GM10248 (cell line): ENCODE data around the gene SF3B6.

ENCODE experiments used
- CTCF ChIA-PET: fragments of 300-600 bp; sonication (Branson Sonifier 250); formaldehyde crosslinking; extraction: SDS; loops from one replicate; lab custom pipeline; 2021; ENCODE audit warnings: antibody characterized with exemption; lab: Yijun Ruan, JAX
- POLR2A ChIA-PET: fragments of 350-650 bp; sonication (Branson Sonifier 250); formaldehyde crosslinking; extraction: SDS; loops from one replicate; lab custom pipeline; 2020; ENCODE audit warnings: antibody characterized with exemption; lab: Yijun Ruan, JAX
- DNase-seq: peaks from one replicate; pipeline ENCODE4 v3.0.0; 2012; ENCODE audit errors: extremely low spot score
- CTCF ChIP-seq: IDR thresholded peaks from 2 replicates; pipeline ENCODE4 v1.5.1; 2012; ENCODE audit warnings: mild to moderate bottlenecking, low read depth; ENCODE audit errors: extremely low read depth, missing control alignments, control extremely low read depth

Gene SF3B6

GRCh38 chr2:24075915-24076848 is at the start of gene SF3B6:
Gene SF3B6, minus strand, starts transcription at chr2:24076326. Its CDS starts 97 bp downstream, at chr2:24076229.
- DNase-seq: peak; percentile 95
- ChIA-PET POLR2A (interaction anchor here (0.6 to 2.1 kb wide), 6 partner anchors 11 to 150 kb away, joined by 3 to 12 read pairs (median 4); partner anchors contain the start of genes ATAD2B, UBXN2A and WDCP), CTCF (interaction anchor here (1.0 to 2.0 kb wide), 6 partner anchors 8 to 251 kb away, joined by 4 to 18 read pairs (median 12); partner anchors contain the start of genes ATAD2B and TP53I3)
- no peak for TF ChIP-seq CTCF

GRCh38 chr2:24123922-24124580 is 47.9 kb upstream of the SF3B6 start:
- POLR2A ChIA-PET: no interaction called here
- CTCF ChIA-PET: interaction anchor here (0.7 to 2.8 kb wide), 7 partner anchors 10 to 53 kb away, joined by 3 to 16 read pairs (median 4); partner anchors contain the start of gene TP53I3
- TF ChIP-seq CTCF: no peak
- DNase-seq: no peak

GRCh38 chr2:24123195-24123921 is 47.2 kb upstream of the SF3B6 start, which contains the start of the genes FAM228B and PFN4:
Gene FAM228B, plus strand, starts transcription at chr2:24123469. Its CDS starts 893 bp downstream, at chr2:24124362.
Gene PFN4, minus strand, starts transcription at chr2:24123334. Its CDS starts 799 bp downstream, at chr2:24122535.
- ChIA-PET POLR2A (interaction anchor here (1.0 kb wide), 1 partner anchor 39 kb away, joined by 4 read pairs; the partner anchor contains the start of gene TP53I3), CTCF (interaction anchor here (0.8 to 2.8 kb wide), 6 partner anchors 10 to 269 kb away, joined by 3 to 16 read pairs (median 4); partner anchors contain the start of genes ATAD2B and TP53I3)
- no peak for TF ChIP-seq CTCF
- peak; percentile 95 for DNase-seq

GRCh38 chr2:24122366-24123194 is 46.5 kb upstream of the SF3B6 start:
- POLR2A ChIA-PET: interaction anchor here (1.0 to 1.8 kb wide), 2 partner anchors 38 to 195 kb away, joined by 4 to 9 read pairs; partner anchors contain the start of genes ATAD2B and TP53I3

More at GRCh38 chr2:24122366-24123194, 46.5 kb upstream of the SF3B6 start:
- DNase-seq: no peak
- CTCF ChIA-PET: interaction anchor here (0.8 to 2.6 kb wide), 11 partner anchors 9 to 298 kb away, joined by 3 to 14 read pairs (median 4); partner anchors contain the start of genes ATAD2B and TP53I3
- TF ChIP-seq CTCF: no peak
